ENCODE data around the gene FHIT. TPM values are rescaled to one million over a fixed set of nuclear protein-coding genes. Genes with fewer than 3 reads are reported as not detected.

The FHIT gene
- total and polyA plus RNA-seq, 8 donors = 1.8 to 10.6 (median 7.1) TPM

DNA sequence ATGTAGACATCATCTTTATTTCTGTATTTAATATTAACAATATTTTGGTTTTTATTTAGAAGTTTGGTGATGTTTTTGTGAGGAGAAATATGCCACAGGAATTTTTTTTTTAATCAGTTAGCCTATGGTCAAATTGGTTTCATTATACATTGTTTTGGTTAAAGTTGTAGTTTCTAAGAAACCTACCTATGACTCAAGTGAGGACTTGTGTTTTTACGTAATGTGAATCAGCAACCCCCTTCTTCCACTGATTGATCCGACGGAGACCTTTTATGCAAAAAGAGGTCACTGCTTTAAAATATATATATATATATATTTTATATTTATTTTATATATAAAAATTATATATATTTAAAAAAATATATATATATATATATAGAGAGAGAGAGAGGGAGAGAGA is 698.1 kb downstream of the FHIT start:
- H3K4me1 ChIP-seq = no peaks in the 10 kb centered on the region
- no peak for DNase-seq
- H3K27me3 ChIP-seq = no peaks in the 10 kb centered on the region
- no peak overlapping the region for H3K27ac ChIP-seq
- WGBS, 5 donors = 81 to 97% (median 93%) methylated on average over 3 of the region's 3 CpGs
- H3K36me3 ChIP-seq = no peaks in the 10 kb centered on the region
- H3K9me3 ChIP-seq = no peaks in the 10 kb centered on the region
- H3K4me3 ChIP-seq = no peak overlapping the region
- intact Hi-C loops (cut with DNase I; ENCODE audit: low total_unique reads) = no loop called here
- TF ChIP-seq, protein P1, sequence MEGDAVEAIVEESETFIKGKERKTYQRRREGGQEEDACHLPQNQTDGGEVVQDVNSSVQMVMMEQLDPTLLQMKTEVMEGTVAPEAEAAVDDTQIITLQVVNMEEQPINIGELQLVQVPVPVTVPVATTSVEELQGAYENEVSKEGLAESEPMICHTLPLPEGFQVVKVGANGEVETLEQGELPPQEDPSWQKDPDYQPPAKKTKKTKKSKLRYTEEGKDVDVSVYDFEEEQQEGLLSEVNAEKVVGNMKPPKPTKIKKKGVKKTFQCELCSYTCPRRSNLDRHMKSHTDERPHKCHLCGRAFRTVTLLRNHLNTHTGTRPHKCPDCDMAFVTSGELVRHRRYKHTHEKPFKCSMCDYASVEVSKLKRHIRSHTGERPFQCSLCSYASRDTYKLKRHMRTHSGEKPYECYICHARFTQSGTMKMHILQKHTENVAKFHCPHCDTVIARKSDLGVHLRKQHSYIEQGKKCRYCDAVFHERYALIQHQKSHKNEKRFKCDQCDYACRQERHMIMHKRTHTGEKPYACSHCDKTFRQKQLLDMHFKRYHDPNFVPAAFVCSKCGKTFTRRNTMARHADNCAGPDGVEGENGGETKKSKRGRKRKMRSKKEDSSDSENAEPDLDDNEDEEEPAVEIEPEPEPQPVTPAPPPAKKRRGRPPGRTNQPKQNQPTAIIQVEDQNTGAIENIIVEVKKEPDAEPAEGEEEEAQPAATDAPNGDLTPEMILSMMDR (IDR thresholded peaks at IDR 0.05) = no peak
- no peak for TF ChIP-seq EP300 (IDR thresholded peaks at IDR 0.05)
- TF ChIP-seq POLR2A (IDR thresholded peaks at IDR 0.05) = no peak
- no peak for TF ChIP-seq POLR2AphosphoS5 (IDR thresholded peaks at IDR 0.05)

DNA sequence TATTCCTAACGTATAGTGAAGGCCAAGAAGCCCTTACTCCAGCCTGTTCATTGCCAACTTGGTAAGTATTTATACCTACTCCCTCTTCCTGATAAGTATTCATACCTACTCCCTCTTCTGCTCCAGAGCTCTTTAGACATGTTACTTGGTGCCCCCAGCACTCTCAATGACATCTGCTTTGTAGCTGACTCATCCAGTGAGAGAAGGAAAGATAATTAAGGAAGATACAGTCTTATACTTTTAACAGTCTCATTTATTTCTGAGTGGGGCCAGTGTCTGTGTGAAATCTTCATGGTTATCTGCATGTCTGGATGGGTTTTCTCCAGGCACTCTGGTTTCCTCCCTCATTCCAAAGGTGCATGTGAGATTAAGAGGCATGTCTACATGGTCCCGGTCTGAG is 698.7 kb downstream of the FHIT start:
- intact Hi-C loops (cut with DNase I; ENCODE audit: low total_unique reads) = no loop called here
- Histone ChIP-seq H3K4me1 (no peaks in the 10 kb centered on the region), H3K36me3 (no peaks in the 10 kb centered on the region), H3K27ac (no peak overlapping the region), H3K9me3 (no peaks in the 10 kb centered on the region), H3K27me3 (no peaks in the 10 kb centered on the region), H3K4me3 (no peak overlapping the region)
- 77 to 93% (median 85%) methylated on average over 2 of the region's 2 CpGs for WGBS, 5 donors
- DNase-seq = no peak
- TF ChIP-seq, protein P1 (IDR thresholded peaks at IDR 0.05) = no peak

DNA sequence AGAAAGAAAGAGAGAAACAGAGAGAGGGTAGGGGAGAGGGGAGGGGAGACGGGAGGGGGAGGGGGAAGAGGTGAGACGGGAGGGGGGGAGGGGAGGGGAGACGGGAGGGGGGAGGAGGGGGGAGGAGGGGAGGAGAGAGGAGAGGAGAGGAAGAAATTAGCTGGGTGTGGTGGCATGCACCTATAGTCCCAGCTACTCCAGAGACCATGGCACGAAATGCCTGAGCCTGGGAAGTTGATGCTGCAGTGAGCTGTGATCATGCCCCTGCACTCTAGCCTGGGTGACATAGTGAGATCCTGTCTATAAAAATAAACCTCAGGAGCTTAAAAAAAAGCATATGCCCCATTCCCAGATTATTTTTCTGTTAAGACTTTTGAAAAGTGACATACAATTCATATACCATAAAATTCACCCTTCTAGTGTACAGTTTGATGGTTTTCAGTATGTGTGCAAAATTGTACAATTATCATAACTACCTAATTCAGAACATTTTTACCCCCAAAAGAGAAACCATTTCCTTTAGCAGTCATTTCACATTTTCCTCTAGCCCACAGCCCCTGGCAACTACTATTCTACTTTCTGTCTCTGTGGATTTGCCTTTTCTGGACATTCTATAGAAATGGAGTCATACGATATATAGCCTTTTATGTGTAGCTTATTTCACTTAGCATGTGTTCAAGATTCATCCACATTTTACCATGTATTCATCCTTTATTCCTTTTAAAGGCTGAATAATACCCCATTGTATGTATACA is 699.6 kb downstream of the FHIT start:
- H3K36me3 ChIP-seq = no peaks in the 10 kb centered on the region
- WGBS, 5 donors = 65 to 96% (median 90%) methylated on average over 2 to 3 of the region's 5 CpGs

DNA sequence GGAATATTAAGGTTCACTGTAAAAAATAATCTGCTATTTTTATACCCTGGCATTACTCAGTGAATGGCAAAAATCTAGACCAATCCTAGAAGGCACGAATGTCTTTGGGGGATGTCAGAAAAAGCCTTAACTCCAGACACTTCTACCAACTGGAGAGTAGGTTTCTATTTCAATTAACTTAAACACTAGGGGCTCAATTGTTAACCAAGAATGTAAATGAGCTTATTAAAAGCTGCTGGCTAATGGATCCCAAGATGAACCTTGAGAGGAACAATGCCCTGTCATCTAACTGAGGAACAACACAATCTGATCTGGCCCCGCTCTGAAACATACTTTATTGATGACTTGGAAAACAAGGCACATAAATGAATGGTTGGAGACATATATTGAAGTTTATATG is 701.4 kb downstream of the FHIT start:
- intact Hi-C loops (cut with DNase I; ENCODE audit: low total_unique reads) = no loop called here
- 86 to 92% (median 89%) methylated on average over 2 of the region's 2 CpGs for WGBS, 5 donors
- DNase-seq = no peak

More for the DNA sequence above, 699.6 kb downstream of the FHIT start:
- Histone ChIP-seq H3K27me3 (no peaks in the 10 kb centered on the region), H3K4me3 (no peak overlapping the region), H3K4me1 (no peaks in the 10 kb centered on the region), H3K9me3 (no peaks in the 10 kb centered on the region), H3K27ac (no peak overlapping the region)
- intact Hi-C loops (cut with DNase I; ENCODE audit: low total_unique reads) = no loop called here
- no peak for DNase-seq
- TF ChIP-seq, protein P1 (IDR thresholded peaks at IDR 0.05) = no peak
- no peak for TF ChIP-seq POLR2A (IDR thresholded peaks at IDR 0.05)
- TF ChIP-seq POLR2AphosphoS5 (IDR thresholded peaks at IDR 0.05) = no peak
- TF ChIP-seq EP300 (IDR thresholded peaks at IDR 0.05) = no peak

More for the DNA sequence above, 701.4 kb downstream of the FHIT start:
- H3K9me3 ChIP-seq = no peaks in the 10 kb centered on the region
- no peak overlapping the region for H3K4me3 ChIP-seq
- H3K27me3 ChIP-seq = no peaks in the 10 kb centered on the region
- no peaks in the 10 kb centered on the region for H3K36me3 ChIP-seq
- H3K27ac ChIP-seq = no peak overlapping the region
- no peak for TF ChIP-seq EP300 (IDR thresholded peaks at IDR 0.05)
- TF ChIP-seq, protein P1 (IDR thresholded peaks at IDR 0.05) = no peak
- TF ChIP-seq POLR2A (IDR thresholded peaks at IDR 0.05) = no peak
- no peak for TF ChIP-seq POLR2AphosphoS5 (IDR thresholded peaks at IDR 0.05)
- H3K4me1 ChIP-seq = no peaks in the 10 kb centered on the region
